CD4-positive, alpha-beta T cell treated with Interleukin-17A for 4 hours (primary cell): ENCODE data around the gene SLC43A3.
"Not testable (repeated sequence)": the region's sequence is repeated elsewhere in the genome, so short reads cannot be mapped to it uniquely, and the experiment has no call there.

Experiments
- DNase-seq: peaks from one replicate; pipeline ENCODE4 v3.0.0-alpha.2; 2020; ENCODE audit warnings: mixed read lengths

Gene SLC43A3

DNA sequence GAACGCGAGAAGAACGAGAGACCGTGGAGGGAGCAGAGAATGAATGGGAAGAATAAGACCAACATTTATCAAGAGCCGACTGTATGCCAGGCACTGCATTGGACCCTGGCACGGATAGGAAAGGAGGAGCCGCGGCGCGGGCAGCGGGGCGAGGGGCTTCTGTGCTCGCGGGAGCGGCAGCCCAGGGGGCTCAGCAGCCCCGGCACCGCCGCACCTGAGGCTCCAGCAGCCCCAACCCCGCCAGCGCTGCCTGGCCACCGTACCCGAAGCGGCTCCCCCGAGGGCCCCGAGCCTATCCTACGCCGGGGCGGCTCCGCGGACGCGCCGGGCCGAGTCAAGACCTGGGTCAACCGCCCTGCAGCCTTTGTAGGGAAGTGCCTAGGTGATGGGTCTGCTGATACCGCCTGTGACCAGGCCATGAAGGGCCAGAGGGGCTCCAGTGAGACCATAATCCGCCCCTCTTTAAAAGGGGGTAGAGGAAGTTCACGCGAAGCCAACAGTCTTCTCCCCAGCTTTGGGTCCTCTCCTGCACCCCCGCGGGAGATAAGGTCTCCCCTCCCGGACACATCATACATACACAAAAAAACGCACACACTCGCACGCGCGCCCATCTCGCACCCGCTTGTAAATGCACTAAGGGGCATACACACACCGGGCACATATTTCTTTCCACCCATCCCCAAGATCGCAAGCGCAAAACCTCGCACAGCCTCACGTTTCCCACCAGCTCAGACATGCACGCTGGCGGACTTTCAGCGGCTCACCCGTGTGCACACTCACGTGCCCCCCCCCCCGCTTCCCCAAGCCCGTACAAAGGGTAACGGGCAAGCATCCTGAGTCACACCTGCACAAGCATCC lies 32.5 kb upstream of the SLC43A3 start:
- DNase-seq, result peak; percentile 66

DNA sequence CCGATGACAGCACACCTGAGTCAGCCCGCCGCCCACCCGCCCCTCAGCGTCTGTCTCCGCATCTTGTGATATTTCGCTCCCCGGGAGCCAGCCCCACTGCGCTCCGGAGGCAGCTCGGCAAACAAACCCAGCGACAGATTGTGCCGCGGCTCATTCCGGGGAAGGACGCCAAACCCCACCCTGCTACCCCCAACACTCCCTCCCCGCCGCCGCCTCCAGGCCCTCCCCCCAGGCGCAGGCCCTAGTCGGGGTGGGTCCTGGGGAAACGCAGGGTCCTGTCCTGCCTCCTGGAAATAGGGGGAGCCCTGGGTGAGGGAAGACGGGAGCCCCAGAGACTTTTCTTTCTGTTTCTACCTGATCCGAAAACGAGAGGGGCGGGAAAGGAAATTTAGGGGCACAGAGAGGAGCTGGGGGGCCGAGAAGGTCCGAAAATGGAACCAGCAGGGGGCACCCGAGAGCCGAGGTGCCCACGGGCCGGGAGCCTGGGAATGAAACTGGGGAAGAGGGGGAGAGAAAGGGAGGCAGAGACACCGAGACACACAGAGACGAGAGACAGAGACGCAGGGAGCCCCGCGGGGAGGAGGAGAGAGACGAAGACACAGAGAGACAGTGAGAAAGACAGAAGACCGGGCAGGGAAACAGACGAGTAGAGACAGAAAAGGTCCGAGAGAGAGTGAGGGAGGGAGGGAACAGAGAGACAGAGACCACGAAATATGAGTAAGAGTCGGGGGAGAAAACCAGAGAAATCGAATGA lies 31.7 kb upstream of the SLC43A3 start:
- DNase-seq, result peak; percentile 68

DNA sequence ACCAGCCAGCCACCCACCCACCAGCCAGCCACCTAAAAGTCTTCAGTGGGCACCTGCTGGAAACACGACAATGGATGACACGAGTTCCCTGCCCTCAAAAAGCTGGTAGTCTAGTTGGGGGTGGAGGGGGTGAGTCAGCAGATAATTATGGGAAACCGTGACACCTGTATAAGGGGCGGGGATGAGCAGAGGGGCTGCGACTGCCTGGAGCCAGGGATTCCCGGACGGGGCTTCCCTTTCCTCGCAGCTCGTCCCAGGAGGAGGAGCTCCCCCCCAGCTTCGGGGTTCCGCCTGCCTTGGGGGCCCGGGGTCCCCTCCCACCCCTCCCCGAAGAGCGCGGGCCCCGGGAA lies 31.1 kb upstream of the SLC43A3 start:
- DNase-seq, result peak; percentile 11

DNA sequence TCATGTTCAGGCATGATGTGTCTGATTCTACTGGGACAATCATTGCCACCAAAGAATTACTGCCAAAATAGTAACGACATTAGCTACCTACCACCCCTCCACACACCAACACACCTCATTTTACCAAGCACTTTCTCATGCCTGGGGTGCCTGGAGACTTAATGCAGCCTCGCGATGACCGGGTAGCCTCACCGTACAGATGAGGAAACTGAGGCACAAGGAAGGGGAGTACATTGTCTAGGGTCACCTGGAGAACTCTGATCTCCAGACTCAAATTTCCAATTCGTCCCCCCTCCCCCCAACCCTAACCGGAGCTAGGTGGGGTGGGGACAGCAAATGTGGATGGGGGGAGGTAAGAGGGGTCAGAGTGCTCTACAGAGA lies 30.7 kb upstream of the SLC43A3 start:
- DNase-seq, result no peak

DNA sequence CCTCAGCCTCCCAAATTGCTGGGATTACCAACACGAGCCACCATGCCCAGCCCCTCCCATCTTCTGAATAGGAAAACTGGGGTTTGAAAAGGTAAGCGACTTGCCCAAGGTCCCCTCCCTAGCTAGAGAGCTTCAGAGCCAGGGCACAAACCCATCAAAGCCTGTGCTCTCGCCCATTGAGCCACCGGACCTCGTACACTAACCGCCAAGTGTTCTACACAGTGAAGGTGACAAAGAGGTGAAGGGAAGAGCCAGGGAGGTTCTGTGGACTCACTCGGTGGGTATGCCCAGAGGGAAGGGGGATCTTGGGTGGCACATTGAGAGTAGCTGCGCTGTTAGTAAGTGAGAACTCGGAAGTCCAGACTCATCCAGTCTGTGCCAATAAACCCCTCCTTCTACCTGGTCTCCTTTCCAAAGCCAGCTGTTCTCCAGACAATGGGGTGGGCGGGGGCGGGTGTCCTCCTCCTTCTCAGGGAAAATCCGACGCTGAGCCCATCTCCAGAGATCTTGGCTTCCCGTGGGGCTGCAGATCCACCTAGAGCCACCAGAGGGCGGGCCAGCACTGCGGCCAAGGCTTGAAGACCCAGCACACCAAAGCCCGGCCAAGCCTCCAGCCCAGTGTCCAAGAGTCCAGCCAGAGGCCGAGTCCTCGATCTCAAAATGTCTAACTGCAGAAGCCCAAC lies 30.2 kb upstream of the SLC43A3 start:
- DNase-seq, result peak; percentile 79

DNA sequence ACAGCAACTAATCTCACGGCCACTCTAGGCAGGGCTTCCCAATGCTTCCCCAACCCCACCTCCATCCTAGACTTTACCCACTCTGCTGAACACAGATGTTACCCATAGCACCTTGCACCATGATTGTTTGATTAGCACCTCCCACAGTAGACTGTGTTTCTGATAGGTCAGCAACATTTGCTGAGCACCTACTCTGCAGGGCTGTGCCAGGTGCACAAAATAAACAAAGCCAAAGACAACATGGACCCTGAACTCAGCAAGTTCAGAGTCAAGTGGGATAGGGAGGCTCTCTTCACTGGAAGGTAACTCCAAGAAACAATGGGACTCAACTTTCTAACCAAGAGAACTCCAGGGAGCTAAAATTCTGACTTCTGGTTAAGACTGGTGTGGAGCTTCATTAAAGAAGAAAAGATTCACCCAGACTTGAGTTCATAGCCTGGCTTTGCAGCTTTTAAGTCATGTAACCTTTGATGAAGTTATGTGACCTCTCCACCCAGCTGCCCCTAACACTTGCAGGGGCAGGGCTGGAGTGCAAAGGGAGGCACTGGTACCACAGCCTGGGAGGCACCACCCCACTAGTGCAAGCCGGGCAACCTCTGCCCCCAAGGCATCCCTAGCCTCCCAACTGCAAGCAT lies 26.7 kb upstream of the SLC43A3 start:
- no peak for DNase-seq

DNA sequence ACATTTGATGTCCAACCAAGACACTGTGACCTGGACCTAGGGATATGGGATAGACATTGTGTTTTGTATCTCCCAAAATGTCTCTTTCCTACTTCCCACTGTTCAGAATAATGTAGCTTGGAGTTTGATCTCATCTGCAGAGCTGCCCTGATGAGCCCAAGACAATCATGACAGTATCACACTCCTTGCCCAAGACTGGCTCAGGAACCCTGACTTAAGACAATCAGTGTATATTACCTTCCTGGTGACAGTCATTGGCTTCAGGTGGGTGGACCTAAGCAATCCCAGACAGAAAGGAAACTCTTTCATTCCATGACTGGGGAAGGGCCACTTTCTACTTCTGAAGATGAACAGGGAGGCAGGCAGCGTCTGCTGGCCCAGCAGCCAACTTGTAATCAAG lies 19.1 kb upstream of the SLC43A3 start:
- no peak for DNase-seq

DNA sequence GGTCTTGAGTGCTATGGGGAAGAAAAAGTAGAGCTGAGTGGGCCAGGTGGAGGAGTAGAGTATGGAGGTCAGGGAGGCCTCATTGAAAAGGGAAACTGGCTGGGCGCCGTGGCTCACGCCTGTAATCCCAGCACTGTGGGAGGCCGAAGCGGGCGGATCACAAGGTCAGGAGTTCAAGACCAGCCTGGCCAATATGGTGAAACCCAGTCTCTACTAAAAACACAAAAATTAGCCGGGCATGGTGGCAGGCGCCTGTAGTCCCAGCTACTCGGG lies 18.1 kb upstream of the SLC43A3 start:
- DNase-seq, result not testable (repeated sequence)

DNA sequence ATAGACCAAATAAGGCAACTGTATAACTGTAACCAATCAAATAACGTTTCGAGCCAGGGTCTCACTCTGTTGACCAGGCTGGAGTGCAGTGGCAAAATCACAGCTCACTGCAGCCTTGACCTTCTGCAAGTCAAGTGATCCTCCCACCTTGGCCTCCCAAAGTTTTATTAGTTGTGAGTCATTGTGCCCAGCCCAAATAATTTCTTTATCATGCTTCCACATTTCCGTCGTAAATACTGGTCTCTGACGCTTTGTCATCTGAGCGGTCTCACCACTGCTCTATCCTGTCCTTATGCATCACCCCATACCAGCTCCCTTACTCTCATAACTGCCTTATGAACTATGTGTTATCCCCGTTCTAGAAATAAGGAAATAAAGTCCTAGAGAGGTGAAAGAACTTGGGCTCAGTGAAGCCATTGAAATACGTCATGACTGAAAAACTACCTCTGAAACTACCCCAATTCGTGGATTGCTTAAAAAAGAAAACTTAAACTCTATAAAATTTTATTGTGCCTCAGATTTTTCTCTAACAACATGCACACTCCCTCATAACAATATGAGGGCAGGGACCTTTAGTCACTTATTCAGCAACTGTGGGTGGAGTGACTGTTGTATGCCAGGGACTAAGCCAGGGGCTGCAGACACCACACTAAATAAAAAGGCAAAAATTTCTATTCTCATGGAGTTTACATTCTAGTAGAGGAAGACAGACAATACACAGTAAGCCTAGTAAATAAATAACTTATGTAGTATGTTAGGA lies 17.6 kb upstream of the SLC43A3 start:
- DNase-seq, result no peak

DNA sequence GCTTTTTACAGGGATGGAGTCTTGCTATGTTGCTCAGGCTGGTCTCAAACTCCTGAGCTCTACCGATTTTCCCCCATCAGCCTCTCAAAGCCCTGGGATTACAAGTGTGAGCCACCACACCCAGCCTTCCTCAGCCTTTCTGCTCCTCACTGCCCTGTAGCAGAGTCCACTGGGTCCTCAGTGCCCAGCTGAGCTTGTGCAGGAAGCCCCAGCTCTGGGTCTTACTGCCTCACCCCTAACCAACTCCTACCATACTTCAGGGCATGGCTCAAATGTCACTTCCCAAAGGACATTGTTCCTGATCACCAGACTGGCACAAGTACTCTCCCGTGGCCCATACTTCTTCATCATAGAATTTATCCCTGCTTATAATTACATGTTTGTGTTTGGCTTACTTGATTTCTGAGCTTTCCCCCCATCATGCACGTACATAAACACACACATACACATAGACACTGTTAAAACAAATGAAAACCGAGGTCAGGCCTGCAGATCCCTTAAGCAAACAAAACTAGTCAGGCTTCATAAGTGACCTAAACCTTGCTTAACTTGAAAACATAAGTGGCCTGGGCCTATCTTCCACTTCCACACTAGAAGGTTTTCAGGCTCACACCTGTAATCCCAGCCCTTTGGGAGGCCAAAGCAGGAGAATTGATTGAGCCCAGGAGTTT lies 14.0 kb upstream of the SLC43A3 start:
- no peak for DNase-seq

DNA sequence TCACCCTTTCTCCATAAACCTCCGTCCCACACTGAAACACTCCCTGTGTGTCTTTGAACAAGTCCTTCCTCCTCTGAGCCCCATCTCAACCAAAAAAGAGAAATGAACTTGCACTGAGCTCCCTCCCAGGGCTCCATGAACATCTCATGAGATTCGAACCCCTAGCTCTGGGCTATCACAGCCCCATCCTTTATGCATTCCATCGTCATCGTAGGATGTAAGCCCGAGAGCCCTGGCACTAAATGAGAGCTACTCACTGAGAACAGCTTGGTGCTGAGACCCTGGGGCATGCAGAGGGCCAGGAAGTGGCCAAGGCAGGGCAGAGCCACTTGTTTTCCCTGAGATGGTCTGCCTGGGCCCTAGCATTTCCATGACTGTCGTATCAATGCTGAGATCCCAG lies 12.9 kb upstream of the SLC43A3 start:
- DNase-seq, result no peak

DNA sequence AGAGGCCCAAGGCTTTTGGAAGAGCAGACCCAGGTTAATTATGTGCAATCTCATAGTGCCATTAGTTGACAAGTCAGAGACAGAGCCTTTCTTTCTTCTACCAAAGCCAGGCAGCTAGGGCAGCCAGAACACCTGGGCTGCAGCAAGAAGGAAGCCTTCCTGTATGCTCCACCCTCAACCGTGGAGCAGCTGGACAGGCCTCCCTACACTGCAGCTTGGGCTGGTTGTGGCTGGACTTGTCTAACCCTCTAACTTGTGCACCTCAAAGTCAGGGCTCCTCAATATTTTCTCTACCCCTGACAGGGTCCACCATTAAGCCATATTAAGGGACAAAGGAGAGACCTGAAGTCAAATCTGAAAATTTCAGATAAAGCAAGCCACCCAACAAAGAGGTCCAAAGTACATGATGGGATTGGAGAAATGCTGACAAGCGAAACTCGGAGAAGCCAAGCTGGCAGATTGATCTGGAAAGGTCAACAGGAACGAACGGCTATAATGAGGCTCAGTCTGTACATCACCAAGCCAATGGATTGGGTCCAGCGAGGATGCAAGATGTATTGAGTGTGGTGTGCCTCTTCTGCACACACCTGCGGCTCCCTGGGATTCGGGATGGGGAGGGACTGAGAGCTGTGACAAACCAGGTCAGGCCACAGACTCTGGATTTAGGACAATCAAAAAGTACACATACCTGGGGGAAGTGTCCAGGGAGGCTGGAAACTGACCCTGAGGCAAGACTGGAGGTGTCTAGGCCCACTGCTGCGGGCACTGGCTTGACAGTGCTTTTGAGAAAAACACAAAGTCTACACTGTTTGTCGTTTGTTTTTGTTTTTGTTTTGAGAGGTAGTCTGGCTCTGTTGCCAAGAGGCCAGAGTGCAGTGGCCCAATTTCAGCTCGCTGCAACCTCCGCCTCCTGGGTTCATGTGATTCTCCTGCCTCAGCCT lies 11.7 kb upstream of the SLC43A3 start:
- no peak for DNase-seq

DNA sequence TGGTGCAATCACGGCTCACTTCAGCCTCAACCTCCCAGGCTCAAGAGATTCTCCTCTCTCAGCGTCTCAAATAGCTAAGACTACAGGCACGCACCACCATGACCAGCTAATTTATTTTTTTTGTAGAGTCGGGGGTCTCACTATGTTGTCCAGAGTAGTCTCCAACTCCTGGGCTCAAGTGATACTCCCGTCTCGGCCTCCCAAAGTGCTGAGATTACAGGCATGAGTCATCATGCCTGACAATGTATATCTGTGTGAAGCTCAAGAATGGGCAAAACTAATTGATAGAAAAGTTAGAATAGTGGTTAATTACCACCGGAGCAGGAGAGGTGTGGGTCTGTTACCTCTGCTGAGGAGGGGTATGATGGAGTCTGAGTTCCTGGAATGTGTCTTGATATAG lies 9.1 kb upstream of the SLC43A3 start:
- DNase-seq, result no peak

DNA sequence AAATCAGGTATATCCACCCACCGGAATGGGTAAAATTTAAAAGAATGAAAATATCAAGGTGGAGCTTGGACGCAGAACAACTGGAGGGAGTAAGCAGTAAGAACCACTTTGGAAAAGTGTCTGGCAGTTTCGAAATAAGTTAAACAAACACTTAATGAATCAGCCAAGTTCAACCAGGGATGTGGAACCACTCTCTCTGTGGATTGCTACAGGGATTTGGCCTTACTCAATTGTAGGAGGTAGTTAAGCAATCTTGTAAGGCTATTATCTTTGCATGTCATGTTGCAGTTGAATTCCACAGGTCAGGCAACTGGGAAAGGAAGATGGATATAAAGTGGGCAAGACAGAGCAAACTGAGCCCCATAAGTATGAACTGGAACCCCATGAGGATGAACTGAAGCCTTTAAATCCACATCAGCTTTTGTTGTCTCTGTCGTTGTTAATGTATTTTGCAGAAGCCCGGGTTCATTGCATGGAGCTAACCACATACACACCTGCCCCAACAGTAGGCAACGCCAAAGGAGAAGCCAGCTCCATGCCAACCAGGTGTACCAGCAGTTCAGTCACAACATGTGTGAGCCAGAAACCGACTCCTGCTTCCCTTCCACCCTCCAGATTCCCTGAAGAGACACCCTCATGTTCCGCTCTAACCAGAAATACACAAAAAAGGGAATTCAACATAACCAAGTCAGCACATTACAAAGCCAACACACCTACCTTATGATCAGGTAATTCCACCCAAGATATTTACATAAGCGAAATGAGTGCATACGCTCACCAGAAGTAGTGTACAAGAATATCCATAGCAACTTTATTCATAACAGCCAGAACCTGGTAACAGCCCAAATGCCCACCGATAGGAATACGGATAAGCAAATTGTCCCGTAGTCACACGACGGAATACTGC lies 8.0 kb upstream of the SLC43A3 start:
- no peak for DNase-seq

DNA sequence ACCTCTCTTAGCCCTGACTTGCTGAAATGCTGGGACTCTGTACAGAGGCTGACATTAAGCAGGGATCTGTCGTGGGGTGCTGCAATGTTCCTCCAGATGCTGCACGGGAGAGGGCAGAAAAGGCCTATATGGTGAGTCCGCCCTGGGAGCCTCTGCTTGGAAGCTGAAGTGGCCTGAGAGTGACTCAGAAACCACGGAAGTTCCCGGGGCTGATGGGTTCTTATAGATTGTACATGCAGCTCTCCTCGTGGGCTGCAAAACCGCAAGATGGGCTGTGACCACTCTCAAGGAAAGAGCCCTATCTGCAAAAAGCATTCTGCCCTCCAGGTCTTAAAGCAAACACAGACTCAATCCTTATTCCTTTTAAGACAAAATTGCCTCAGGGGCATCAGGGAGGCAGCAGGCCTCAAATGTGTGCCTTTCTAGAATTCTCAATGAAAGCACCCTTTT lies 5.8 kb upstream of the SLC43A3 start:
- DNase-seq, result no peak

DNA sequence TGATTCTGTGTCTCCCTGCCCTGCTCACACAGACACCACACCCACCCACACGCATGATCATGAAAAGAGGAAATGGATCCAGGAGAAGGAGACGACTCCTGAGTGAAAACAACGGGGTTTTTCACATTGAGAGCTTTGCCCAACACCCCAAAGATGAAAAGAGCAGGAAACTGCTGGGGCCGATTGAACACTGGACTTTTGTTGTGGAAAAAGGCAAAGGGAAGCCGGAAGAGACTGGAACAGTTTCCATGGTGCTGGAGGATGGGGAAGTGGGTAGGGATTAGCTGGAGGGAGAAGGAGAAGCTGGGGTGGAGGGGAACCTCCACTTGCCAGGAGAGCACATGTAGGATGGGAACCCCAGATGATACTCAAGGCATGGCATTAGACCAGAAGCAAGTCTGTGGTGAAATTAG lies 5.2 kb upstream of the SLC43A3 start:
- no peak for DNase-seq

DNA sequence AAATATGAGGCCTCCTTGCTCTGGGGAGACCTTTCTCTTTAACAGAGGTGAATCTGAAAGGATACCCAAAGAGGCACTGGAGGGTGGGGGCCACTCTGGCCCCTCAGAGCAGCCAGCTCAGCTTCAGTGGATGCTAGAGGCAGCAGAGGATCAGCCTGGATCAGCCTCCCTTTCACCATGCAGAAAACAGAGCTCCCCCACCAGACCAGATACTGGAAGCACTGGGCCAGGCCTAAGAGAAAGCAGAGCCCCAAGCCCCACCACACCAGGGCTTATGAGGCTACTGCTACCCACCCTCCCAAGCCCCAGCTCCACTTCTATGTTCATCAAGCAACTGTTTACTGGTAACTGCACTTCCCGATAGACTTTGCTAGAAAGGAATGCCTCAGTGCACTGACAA lies 4.0 kb upstream of the SLC43A3 start:
- no peak for DNase-seq

DNA sequence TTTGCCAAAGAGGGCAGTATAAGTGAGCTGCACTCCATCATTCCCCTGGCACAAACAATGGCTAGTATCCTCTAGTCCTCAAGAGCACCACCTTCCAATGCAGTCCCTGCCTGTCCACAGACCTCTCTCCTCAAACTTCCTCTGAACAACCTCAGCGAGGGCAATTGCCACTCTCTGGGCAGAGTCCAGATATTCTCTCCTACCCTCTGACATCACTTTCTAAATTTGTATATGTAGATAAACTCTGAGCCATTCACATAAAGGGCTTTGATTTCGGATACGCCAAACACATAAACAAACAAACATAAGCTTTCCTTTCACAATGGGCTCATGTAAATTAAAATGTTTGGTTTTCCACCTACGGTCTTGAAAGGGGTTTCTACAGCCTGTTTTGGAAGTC lies 3.0 kb upstream of the SLC43A3 start:
- no peak for DNase-seq

DNA sequence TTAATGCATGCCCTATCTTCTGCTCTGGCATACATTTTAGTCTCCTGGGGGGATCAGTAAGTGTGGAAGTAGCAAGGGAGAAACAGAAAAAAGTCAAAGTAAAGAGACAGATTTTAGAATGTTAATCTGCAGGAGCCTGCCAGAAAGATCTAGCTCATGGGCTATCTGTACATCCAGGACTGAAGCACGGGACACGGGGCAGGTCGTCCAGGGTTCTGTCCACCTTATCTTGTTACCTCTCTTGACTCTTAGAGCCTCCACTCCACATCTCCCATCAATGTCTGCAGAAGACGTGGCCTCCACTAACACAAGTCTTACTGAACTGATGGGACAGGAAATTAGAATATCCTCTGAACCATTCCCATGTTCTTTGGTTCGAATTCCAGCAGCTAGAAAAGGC lies 1.7 kb upstream of the SLC43A3 start:
- no peak for DNase-seq

DNA sequence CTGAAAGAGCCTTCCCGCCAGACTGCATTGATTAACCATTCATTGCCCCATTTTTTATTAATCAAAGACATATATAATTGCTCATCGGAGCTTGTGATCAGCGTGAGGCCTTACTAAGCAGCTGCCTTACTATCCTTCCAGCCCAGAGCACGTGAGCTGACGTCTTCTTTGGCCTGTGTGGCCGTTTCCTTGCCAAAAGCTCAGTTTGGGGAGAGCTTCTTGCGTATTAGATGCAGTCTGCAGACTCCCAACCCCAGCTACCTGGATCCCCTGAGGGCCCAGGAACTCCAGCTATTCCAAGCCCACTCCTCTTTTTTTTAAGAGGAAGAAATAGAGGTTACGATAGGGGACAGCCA lies 784 bp upstream of the SLC43A3 start:
- DNase-seq, result no peak
